Trophoblast cell (in vitro differentiated cells and primary cell): ENCODE measurements around the gene RPTOR.

Experiments used
- DNase-seq, 2 donors: peaks; one replicate each; pipeline ENCODE4 v3.0.0-alpha.2; 2016
- H2AFZ ChIP-seq: 2 replicates; pipeline ENCODE4 v1.6.1; 2013; ENCODE audit warnings: low read length, moderate library complexity, mild to moderate bottlenecking; ENCODE audit not compliant: insufficient read depth, poor library complexity
- H2AK5ac ChIP-seq: 2 replicates; pipeline ENCODE4 v1.6.1; 2013; ENCODE audit warnings: mild to moderate bottlenecking, low read length
- H2BK120ac ChIP-seq: 2 replicates; pipeline ENCODE4 v1.6.1; 2013; ENCODE audit warnings: low read length, mild to moderate bottlenecking, moderate library complexity; ENCODE audit not compliant: insufficient read depth, poor library complexity
- H2BK12ac ChIP-seq: 2 replicates; pipeline ENCODE4 v1.6.1; 2013; ENCODE audit warnings: mild to moderate bottlenecking, low read length, moderate library complexity
- H2BK5ac ChIP-seq: 2 replicates; pipeline ENCODE4 v1.6.1; 2013; ENCODE audit warnings: low read length, low read depth, moderate library complexity, mild to moderate bottlenecking; ENCODE audit not compliant: poor library complexity
- H3K14ac ChIP-seq: 2 replicates; pipeline ENCODE4 v1.6.1; 2013; ENCODE audit warnings: mild to moderate bottlenecking, low read length
- H3K18ac ChIP-seq: 2 replicates; pipeline ENCODE4 v1.6.1; 2013; ENCODE audit warnings: mild to moderate bottlenecking, low read length
- H3K23ac ChIP-seq: 2 replicates; pipeline ENCODE4 v1.6.1; 2013; ENCODE audit warnings: low read length
- H3K27ac ChIP-seq: 2 replicates; pipeline ENCODE4 v1.5.1; 2013; ENCODE audit warnings: low read depth, mild to moderate bottlenecking, inconsistent platforms, low read length, moderate library complexity
- H3K27me3 ChIP-seq: 2 replicates; pipeline ENCODE4 v1.6.1; 2013; ENCODE audit warnings: inconsistent platforms, mild to moderate bottlenecking, low read length, moderate library complexity; ENCODE audit not compliant: insufficient read depth
- H3K36me3 ChIP-seq, 2 experiments: 1 replicate in 1 of 2; 2 replicates in 1 of 2; pipeline ENCODE4 v1.6.1; 2013; ENCODE audit warnings: low read length in 2 of 2, mild to moderate bottlenecking in 2 of 2, moderate library complexity in 1 of 2; ENCODE audit not compliant: insufficient read depth in 2 of 2, control insufficient read depth in 1 of 2
- H3K4ac ChIP-seq: 2 replicates; pipeline ENCODE4 v1.6.1; 2013; ENCODE audit warnings: low read depth, mild to moderate bottlenecking, low read length, moderate library complexity
- H3K4me1 ChIP-seq, 2 experiments: 1 replicate in 1 of 2; 2 replicates in 1 of 2; pipeline ENCODE4 v1.6.1; 2013; ENCODE audit warnings: low read length in 2 of 2, mild to moderate bottlenecking in 2 of 2, moderate library complexity in 1 of 2; ENCODE audit not compliant: insufficient read depth in 2 of 2, control insufficient read depth in 1 of 2
- H3K4me2 ChIP-seq: 2 replicates; pipeline ENCODE4 v1.6.1; 2013; ENCODE audit warnings: inconsistent platforms, mild to moderate bottlenecking, low read length, moderate library complexity
- H3K4me3 ChIP-seq: 2 replicates; pipeline ENCODE4 v1.5.1; 2013; ENCODE audit warnings: mild to moderate bottlenecking, low read depth, low read length, inconsistent platforms
- H3K79me1 ChIP-seq: one replicate; pipeline ENCODE4 v1.6.1; 2013; ENCODE audit warnings: low read length
- H3K79me2 ChIP-seq: 2 replicates; pipeline ENCODE4 v1.6.1; 2013; ENCODE audit warnings: low read length, mild to moderate bottlenecking; ENCODE audit not compliant: control insufficient read depth, insufficient read depth, poor library complexity
- H3K9ac ChIP-seq: 2 replicates; pipeline ENCODE4 v1.6.1; 2013; ENCODE audit warnings: mild to moderate bottlenecking, low read length
- H3K9me3 ChIP-seq: 2 replicates; pipeline ENCODE4 v1.6.1; 2013; ENCODE audit warnings: low read depth, mild to moderate bottlenecking, control low read depth, inconsistent platforms, low read length; ENCODE audit not compliant: insufficient read depth
- H4K12ac ChIP-seq: 2 replicates; pipeline ENCODE4 v1.6.1; 2013; ENCODE audit warnings: low read depth, mild to moderate bottlenecking, low read length, moderate library complexity
- H4K8ac ChIP-seq: 2 replicates; pipeline ENCODE4 v1.6.1; 2013; ENCODE audit warnings: low read depth, mild to moderate bottlenecking, low read length, moderate library complexity
- H4K91ac ChIP-seq: one replicate; pipeline ENCODE4 v1.6.1; 2013; ENCODE audit warnings: low read depth, mild to moderate bottlenecking, low read length, moderate library complexity
- WGBS: extraction: QIAGEN DNeasy Blood & Tissue Kit; methylation state at CpG from one replicate; pipeline ENCODE4 v1.1.7; 2013; ENCODE audit warnings: missing lambda C conversion rate; ENCODE audit not compliant: insufficient read length, insufficient coverage; ENCODE audit errors: extremely low coverage; 5-methylcytosine and 5-hydroxymethylcytosine counted together

Gene RPTOR

GRCh38 chr17:80981062-80981902, 436.6 kb downstream of the RPTOR start:
- H4K12ac ChIP-seq: no peak overlapping the region
- peak overlapping the region; percentile 54 for H3K4me2 ChIP-seq
- no peak overlapping the region for H2AFZ ChIP-seq
- no peak overlapping the region for H3K23ac ChIP-seq
- no peaks in the 10 kb centered on the region for H3K36me3 ChIP-seq
- H3K14ac ChIP-seq: no peak overlapping the region
- H3K4me3 ChIP-seq: no peak overlapping the region
- peaks cover 2 to 4% of the 10 kb centered on the region in 2 experiments for H3K4me1 ChIP-seq
- no peaks in the 10 kb centered on the region for H3K9me3 ChIP-seq
- H4K8ac ChIP-seq: no peak overlapping the region
- H2BK120ac ChIP-seq: no peak overlapping the region
- H3K18ac ChIP-seq: no peak overlapping the region
- H2BK12ac ChIP-seq: no peak overlapping the region
- H3K9ac ChIP-seq: no peak overlapping the region
- no peaks in the 10 kb centered on the region for H3K79me2 ChIP-seq
- H3K79me1 ChIP-seq: peaks cover 3% of the 10 kb centered on the region
- no peak overlapping the region for H3K4ac ChIP-seq
- no peaks in the 10 kb centered on the region for H3K27me3 ChIP-seq
- H2BK5ac ChIP-seq: no peak overlapping the region
- DNase-seq: no peak
- no CpG with 5 or more reads among the region's 65 CpGs for WGBS
- H2AK5ac ChIP-seq: no peak overlapping the region
- no peak overlapping the region for H3K27ac ChIP-seq
- no peak overlapping the region for H4K91ac ChIP-seq

- Histone ChIP-seq H4K12ac (no peak overlapping the region), H2BK5ac (no peak overlapping the region), H3K4me2 (no peak overlapping the region), H2AK5ac (no peak overlapping the region), H3K4ac (no peak overlapping the region), H3K9me3 (no peaks in the 10 kb centered on the region), H3K79me2 (no peaks in the 10 kb centered on the region), H3K18ac (no peak overlapping the region), H3K36me3 (no peaks in the 10 kb centered on the region), H3K79me1 (peaks cover 3% of the 10 kb centered on the region), H4K8ac (no peak overlapping the region), H3K4me3 (no peak overlapping the region), H3K27me3 (no peaks in the 10 kb centered on the region), H3K23ac (no peak overlapping the region), H3K14ac (no peak overlapping the region), H2BK12ac (no peak overlapping the region), H3K4me1 (peaks cover 2 to 4% of the 10 kb centered on the region in 2 experiments), H2AFZ (no peak overlapping the region), H4K91ac (no peak overlapping the region), H3K9ac (no peak overlapping the region), H2BK120ac (no peak overlapping the region), H3K27ac (no peak overlapping the region)
- WGBS: no CpG with 5 or more reads among the region's 17 CpGs
- DNase-seq: no peak
These were observed 437.3 kb downstream of the RPTOR start for GRCh38 chr17:80981929-80982425.

GRCh38 chr17:80982426-80982974, 437.9 kb downstream of the RPTOR start:
- Histone ChIP-seq H3K79me1 (peaks cover 3% of the 10 kb centered on the region), H3K4me3 (no peak overlapping the region), H3K14ac (no peak overlapping the region), H3K4ac (no peak overlapping the region), H3K36me3 (no peaks in the 10 kb centered on the region), H3K23ac (no peak overlapping the region), H3K4me2 (no peak overlapping the region), H3K9ac (no peak overlapping the region), H2BK120ac (no peak overlapping the region), H2BK5ac (no peak overlapping the region), H4K91ac (no peak overlapping the region), H4K12ac (no peak overlapping the region), H3K18ac (no peak overlapping the region), H3K79me2 (no peaks in the 10 kb centered on the region), H3K4me1 (peaks cover 2 to 4% of the 10 kb centered on the region in 2 experiments), H3K27ac (no peak overlapping the region), H2BK12ac (no peak overlapping the region), H4K8ac (no peak overlapping the region), H2AFZ (no peak overlapping the region), H2AK5ac (no peak overlapping the region), H3K27me3 (no peaks in the 10 kb centered on the region), H3K9me3 (no peaks in the 10 kb centered on the region)
- no peak for DNase-seq
- no CpG with 5 or more reads among the region's 17 CpGs for WGBS

- Histone ChIP-seq H3K27ac (no peak overlapping the region), H3K9me3 (no peaks in the 10 kb centered on the region), H3K4ac (no peak overlapping the region), H3K4me1 (peaks cover 2 to 4% of the 10 kb centered on the region in 2 experiments), H3K18ac (no peak overlapping the region), H4K12ac (no peak overlapping the region), H3K23ac (no peak overlapping the region), H2BK12ac (no peak overlapping the region), H2BK120ac (no peak overlapping the region), H4K91ac (no peak overlapping the region), H3K4me3 (no peak overlapping the region), H3K79me2 (no peaks in the 10 kb centered on the region), H4K8ac (no peak overlapping the region), H2BK5ac (no peak overlapping the region), H3K9ac (no peak overlapping the region), H3K27me3 (no peaks in the 10 kb centered on the region), H3K14ac (no peak overlapping the region), H2AFZ (no peak overlapping the region), H3K4me2 (no peak overlapping the region), H2AK5ac (no peak overlapping the region), H3K79me1 (peaks cover 3% of the 10 kb centered on the region), H3K36me3 (no peaks in the 10 kb centered on the region)
- no peak for DNase-seq
- no CpG with 5 or more reads among the region's 17 CpGs for WGBS
These were observed 438.9 kb downstream of the RPTOR start for GRCh38 chr17:80983545-80983944.
